ENCODE results near the gene ORC2.

ORC2 gene

GRCh38 chr2:200961674-200962073 is 1.8 kb downstream of the ORC2 start:
- no peak for TF ChIP-seq GATA2 (IDR thresholded peaks at IDR 0.05; ENCODE audit: low read depth, low read length)
- no peak for TF ChIP-seq GATA3 (IDR thresholded peaks at IDR 0.05; ENCODE audit: low read depth, low read length)

GRCh38 chr2:200950378-200950777 is 13.1 kb downstream of the ORC2 start:
- no peak for TF ChIP-seq GATA3 (IDR thresholded peaks at IDR 0.05; ENCODE audit: low read depth, low read length)
- TF ChIP-seq GATA2 (IDR thresholded peaks at IDR 0.05; ENCODE audit: low read depth, low read length) = no peak

- TF ChIP-seq GATA2 (IDR thresholded peaks at IDR 0.05; ENCODE audit: low read depth, low read length) (no peak), GATA3 (IDR thresholded peaks at IDR 0.05; ENCODE audit: low read depth, low read length) (no peak)
These were observed 18.1 kb downstream of the ORC2 start for GRCh38 chr2:200945395-200945729.

GRCh38 chr2:200944467-200945394 is 18.7 kb downstream of the ORC2 start:
- no peak for TF ChIP-seq GATA3 (IDR thresholded peaks at IDR 0.05; ENCODE audit: low read depth, low read length)
- no peak for TF ChIP-seq GATA2 (IDR thresholded peaks at IDR 0.05; ENCODE audit: low read depth, low read length)

GRCh38 chr2:200943527-200944105 is 19.8 kb downstream of the ORC2 start:
- no peak for TF ChIP-seq GATA3 (IDR thresholded peaks at IDR 0.05; ENCODE audit: low read depth, low read length)
- no peak for TF ChIP-seq GATA2 (IDR thresholded peaks at IDR 0.05; ENCODE audit: low read depth, low read length)

- TF ChIP-seq GATA3 (IDR thresholded peaks at IDR 0.05; ENCODE audit: low read depth, low read length) (no peak), GATA2 (IDR thresholded peaks at IDR 0.05; ENCODE audit: low read depth, low read length) (no peak)
These were observed 23.6 kb downstream of the ORC2 start for GRCh38 chr2:200939832-200940231.

GRCh38 chr2:200930947-200931626 is 32.4 kb downstream of the ORC2 start:
- TF ChIP-seq GATA3 (IDR thresholded peaks at IDR 0.05; ENCODE audit: low read depth, low read length) (no peak), GATA2 (IDR thresholded peaks at IDR 0.05; ENCODE audit: low read depth, low read length) (no peak)

- TF ChIP-seq GATA3 (IDR thresholded peaks at IDR 0.05; ENCODE audit: low read depth, low read length) (no peak), GATA2 (IDR thresholded peaks at IDR 0.05; ENCODE audit: low read depth, low read length) (no peak)
These were observed 33.9 kb downstream of the ORC2 start for GRCh38 chr2:200929334-200930249.

GRCh38 chr2:200922439-200922838 is 41.0 kb downstream of the ORC2 start:
- TF ChIP-seq GATA3 (IDR thresholded peaks at IDR 0.05; ENCODE audit: low read depth, low read length) (no peak), GATA2 (IDR thresholded peaks at IDR 0.05; ENCODE audit: low read depth, low read length) (no peak)

- no peak for TF ChIP-seq GATA3 (IDR thresholded peaks at IDR 0.05; ENCODE audit: low read depth, low read length)
- no peak for TF ChIP-seq GATA2 (IDR thresholded peaks at IDR 0.05; ENCODE audit: low read depth, low read length)
These were observed 49.8 kb downstream of the ORC2 start for GRCh38 chr2:200913654-200914053.

- TF ChIP-seq GATA2 (IDR thresholded peaks at IDR 0.05; ENCODE audit: low read depth, low read length) (no peak), GATA3 (IDR thresholded peaks at IDR 0.05; ENCODE audit: low read depth, low read length) (no peak)
These were observed 53.5 kb downstream of the ORC2 start for GRCh38 chr2:200909958-200910357.

- TF ChIP-seq GATA3 (IDR thresholded peaks at IDR 0.05; ENCODE audit: low read depth, low read length) = no peak
- TF ChIP-seq GATA2 (IDR thresholded peaks at IDR 0.05; ENCODE audit: low read depth, low read length) = no peak
These were observed 57.7 kb downstream of the ORC2 start for GRCh38 chr2:200905618-200906296.

GRCh38 chr2:200901459-200902072 is 61.9 kb downstream of the ORC2 start:
- TF ChIP-seq GATA3 (IDR thresholded peaks at IDR 0.05; ENCODE audit: low read depth, low read length) = no peak
- no peak for TF ChIP-seq GATA2 (IDR thresholded peaks at IDR 0.05; ENCODE audit: low read depth, low read length)
